SH-SY5Y (cell line): Measurements from ENCODE around the gene CTU1.

Source experiments
- GATA2 ChIP-seq: IDR thresholded peaks from 2 replicates; pipeline ENCODE4 v1.6.1; 2011; ENCODE audit warnings: mild to moderate bottlenecking, low read depth, low read length
- GATA3 ChIP-seq: IDR thresholded peaks from 2 replicates; pipeline ENCODE4 v1.6.1; 2011; ENCODE audit warnings: low read depth, mild to moderate bottlenecking, low read length, moderate library complexity

- no peak for TF ChIP-seq GATA3
- TF ChIP-seq GATA2 = no peak
Measured at GRCh38 chr19:51135986-51136762, 28.0 kb upstream of the CTU1 start.
